Panc1 (cell line): ENCODE data around the gene RAG1.

ENCODE experiments used
- POLR2AphosphoS5 ChIP-seq: IDR thresholded peaks from 2 replicates; pipeline ENCODE4 v1.6.1; 2012; ENCODE audit warnings: mild to moderate bottlenecking, low read depth, low read length, moderate library complexity
- TF ChIP-seq, protein P1 (sequence below): fragments of 450-650 bp; IDR thresholded peaks from 2 replicates; pipeline ENCODE4 v1.5.1; 2017; ENCODE audit warnings: mild to moderate bottlenecking
- TF ChIP-seq, protein P2 (sequence below), 2 experiments: IDR thresholded peaks; 2 replicates each; pipeline ENCODE4 v1.6.1; 2011 to 2012; ENCODE audit warnings: low read depth in 2 of 2, control low read depth in 1 of 2, low read length in 1 of 2, mild to moderate bottlenecking in 1 of 2, moderate library complexity in 1 of 2; ENCODE audit not compliant: insufficient read depth in 1 of 2

DNA sequence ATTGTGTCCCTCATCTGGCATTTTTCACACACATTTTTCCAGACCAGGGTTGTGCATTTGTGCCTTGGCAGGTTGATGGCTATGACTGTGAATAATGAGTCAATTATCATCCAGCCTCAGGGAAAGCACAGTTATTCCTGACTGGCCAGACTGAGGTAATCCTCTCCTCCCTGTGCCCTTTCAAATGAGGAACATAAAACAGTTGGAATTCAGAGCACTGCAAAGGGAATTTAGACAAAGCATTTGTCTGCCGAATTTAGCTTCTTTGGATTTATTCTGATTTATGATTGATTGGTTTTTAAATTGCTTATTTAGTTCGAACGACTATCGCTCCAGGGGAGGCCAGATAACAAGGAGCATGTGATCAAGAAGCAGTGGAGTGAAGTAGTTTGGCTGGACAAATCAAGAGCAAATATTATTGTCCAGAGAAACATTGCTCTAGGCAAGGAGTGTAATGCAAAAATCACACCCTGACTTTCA is 61.0 kb downstream of the RAG1 start:
- TF ChIP-seq, protein P1, sequence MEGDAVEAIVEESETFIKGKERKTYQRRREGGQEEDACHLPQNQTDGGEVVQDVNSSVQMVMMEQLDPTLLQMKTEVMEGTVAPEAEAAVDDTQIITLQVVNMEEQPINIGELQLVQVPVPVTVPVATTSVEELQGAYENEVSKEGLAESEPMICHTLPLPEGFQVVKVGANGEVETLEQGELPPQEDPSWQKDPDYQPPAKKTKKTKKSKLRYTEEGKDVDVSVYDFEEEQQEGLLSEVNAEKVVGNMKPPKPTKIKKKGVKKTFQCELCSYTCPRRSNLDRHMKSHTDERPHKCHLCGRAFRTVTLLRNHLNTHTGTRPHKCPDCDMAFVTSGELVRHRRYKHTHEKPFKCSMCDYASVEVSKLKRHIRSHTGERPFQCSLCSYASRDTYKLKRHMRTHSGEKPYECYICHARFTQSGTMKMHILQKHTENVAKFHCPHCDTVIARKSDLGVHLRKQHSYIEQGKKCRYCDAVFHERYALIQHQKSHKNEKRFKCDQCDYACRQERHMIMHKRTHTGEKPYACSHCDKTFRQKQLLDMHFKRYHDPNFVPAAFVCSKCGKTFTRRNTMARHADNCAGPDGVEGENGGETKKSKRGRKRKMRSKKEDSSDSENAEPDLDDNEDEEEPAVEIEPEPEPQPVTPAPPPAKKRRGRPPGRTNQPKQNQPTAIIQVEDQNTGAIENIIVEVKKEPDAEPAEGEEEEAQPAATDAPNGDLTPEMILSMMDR: no peak
- no peak for TF ChIP-seq POLR2AphosphoS5
- TF ChIP-seq, protein P2, sequence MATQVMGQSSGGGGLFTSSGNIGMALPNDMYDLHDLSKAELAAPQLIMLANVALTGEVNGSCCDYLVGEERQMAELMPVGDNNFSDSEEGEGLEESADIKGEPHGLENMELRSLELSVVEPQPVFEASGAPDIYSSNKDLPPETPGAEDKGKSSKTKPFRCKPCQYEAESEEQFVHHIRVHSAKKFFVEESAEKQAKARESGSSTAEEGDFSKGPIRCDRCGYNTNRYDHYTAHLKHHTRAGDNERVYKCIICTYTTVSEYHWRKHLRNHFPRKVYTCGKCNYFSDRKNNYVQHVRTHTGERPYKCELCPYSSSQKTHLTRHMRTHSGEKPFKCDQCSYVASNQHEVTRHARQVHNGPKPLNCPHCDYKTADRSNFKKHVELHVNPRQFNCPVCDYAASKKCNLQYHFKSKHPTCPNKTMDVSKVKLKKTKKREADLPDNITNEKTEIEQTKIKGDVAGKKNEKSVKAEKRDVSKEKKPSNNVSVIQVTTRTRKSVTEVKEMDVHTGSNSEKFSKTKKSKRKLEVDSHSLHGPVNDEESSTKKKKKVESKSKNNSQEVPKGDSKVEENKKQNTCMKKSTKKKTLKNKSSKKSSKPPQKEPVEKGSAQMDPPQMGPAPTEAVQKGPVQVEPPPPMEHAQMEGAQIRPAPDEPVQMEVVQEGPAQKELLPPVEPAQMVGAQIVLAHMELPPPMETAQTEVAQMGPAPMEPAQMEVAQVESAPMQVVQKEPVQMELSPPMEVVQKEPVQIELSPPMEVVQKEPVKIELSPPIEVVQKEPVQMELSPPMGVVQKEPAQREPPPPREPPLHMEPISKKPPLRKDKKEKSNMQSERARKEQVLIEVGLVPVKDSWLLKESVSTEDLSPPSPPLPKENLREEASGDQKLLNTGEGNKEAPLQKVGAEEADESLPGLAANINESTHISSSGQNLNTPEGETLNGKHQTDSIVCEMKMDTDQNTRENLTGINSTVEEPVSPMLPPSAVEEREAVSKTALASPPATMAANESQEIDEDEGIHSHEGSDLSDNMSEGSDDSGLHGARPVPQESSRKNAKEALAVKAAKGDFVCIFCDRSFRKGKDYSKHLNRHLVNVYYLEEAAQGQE (IDR thresholded peaks at IDR 0.05; ENCODE audit: insufficient read depth in 1 of 2, low read depth in 2 of 2, low read length in 1 of 2): no peak
